Heart left ventricle (tissue), 16 donors: ENCODE results near the gene TNFRSF8. TPM values are rescaled to one million over a fixed set of nuclear protein-coding genes. Genes with fewer than 3 reads are reported as not detected.

Experiments
- ATAC-seq, 4 donors: fragments of 200-7000 bp; cut with Tn5 transposase; one replicate each; pipeline ENCODE4 v1.9.1; 2020 to 2022; ENCODE audit warnings: moderate library complexity in 4 of 4, mild to moderate bottlenecking in 3 of 4, moderate number of reproducible peaks in 1 of 4
- DNase-seq, 5 donors: peaks; one replicate each; pipeline ENCODE4 v3.0.0-alpha.2; 2020
- H3K27ac ChIP-seq, 12 donors: fragments of 200-600 bp; sonication (generic) in 4 of 12; one replicate each; pipeline versions ENCODE4 v1.5.0 to v1.8.0; 2016 to 2022; ENCODE audit warnings: mild to moderate bottlenecking in 2 of 12
- H3K27me3 ChIP-seq, 9 donors: fragments of 200-600 bp; sonication (generic) in 2 of 9; one replicate each; pipeline versions ENCODE4 v1.5.1 to v1.8.0; 2016 to 2022; ENCODE audit warnings: mild to moderate bottlenecking in 3 of 9
- H3K36me3 ChIP-seq, 9 donors: fragments of 200-600 bp; sonication (generic) in 2 of 9; one replicate each; pipeline versions ENCODE4 v1.5.0 to v1.8.0; 2018 to 2022; ENCODE audit warnings: mild to moderate bottlenecking in 2 of 9
- H3K4me1 ChIP-seq, 12 donors: fragments of 200-600 bp; sonication (generic) in 4 of 12; one replicate each; pipeline versions ENCODE4 v1.5.0 to v1.8.0; 2016 to 2022; ENCODE audit warnings: mild to moderate bottlenecking in 3 of 12
- H3K4me3 ChIP-seq, 12 donors: fragments of 200-600 bp; sonication (generic) in 4 of 12; one replicate each; pipeline versions ENCODE4 v1.5.0 to v1.8.0; 2017 to 2022; ENCODE audit warnings: mild to moderate bottlenecking in 9 of 12, moderate library complexity in 4 of 12
- H3K9me3 ChIP-seq, 12 donors: fragments of 200-600 bp; sonication (generic) in 4 of 12; one replicate each; pipeline versions ENCODE4 v1.5.0 to v1.8.0; 2016 to 2022; ENCODE audit warnings: mild to moderate bottlenecking in 1 of 12
- CTCF ChIP-seq, 12 donors: fragments of 200-600 bp; sonication (generic) in 4 of 12; IDR thresholded peaks; one replicate each; pipeline versions ENCODE4 v1.5.0 to v1.8.0; 2018 to 2022; ENCODE audit warnings: antibody characterized with exemption in 12 of 12, mild to moderate bottlenecking in 5 of 12
- POLR2A ChIP-seq, 2 donors: fragments of 450-650 bp; IDR thresholded peaks; one replicate each; pipeline ENCODE4 v1.6.1; 2017; ENCODE audit warnings: antibody characterized with exemption in 2 of 2, mild to moderate bottlenecking in 2 of 2, moderate library complexity in 2 of 2
- WGBS, 4 donors: extraction: QIAGEN DNeasy Blood & Tissue Kit in 2 of 4; methylation state at CpG; one replicate each; pipeline versions ENCODE4 v1.1.5 to v1.1.7; 2013 to 2018; 5-methylcytosine and 5-hydroxymethylcytosine counted together
- intact Hi-C, 10 donors: fragments of 100-400 bp; cut with DNase I; formaldehyde crosslinking; loops; one replicate each; pipeline versions ENCODE4 v1.11.1 to v1.14.2; 2022
- polyA plus RNA-seq, 2 donors: library from polyadenylated mRNA; stranded (reverse); fragments of 200-250 nt; gene quantifications; one replicate each; pipeline ENCODE4 v1.2.3, GENCODE V29; 2013
- total RNA-seq, 9 donors: library from RNA; depleted of rRNA in 2 of 9; stranded (reverse); fragments of >200 nt in 2 of 9; fragmentation: NEBNext Ultra II Directional in 3 of 9; extraction: Animal tissue kit (Norgen Biotek cat#: 25700) in 3 of 9; gene quantifications; one replicate each; pipeline versions ENCODE4 v1.1.0 to v1.2.4, GENCODE V29; 2016 to 2023
- donor health status: ischemic (EF 13 %, LVEDD 7.1; RV severe dilation, severe dysfunction).
- donor health status: healthy with polysubstance abuse.
- donor health status: DM: no; HTN: yes; CAD: no.
- donor health status: DM: no; HTN: no; CAD: no.
- donor health status: ischemic (EF 25% LVEDD 6.9; RV normal size, moderate dysfunction).
- donor health status: ischemic (EF 25% LVEDD 5.7; RV mildly dilated, moderate dysfunction).
- donor health status: healthy.
- donor health status: DM: yes; HTN: yes; CAD: no.
- donor health status: ischemic (EF 35%, LVEDD 5.7; RV mildly dilated, moderate dysfunction).
- donor health status: nonischemic (EF 11% LVEDD 7.7; RV severe dilation, severe dysfunction).
- donor health status: DM: yes; HTN: yes; CAD: no.
- donor health status: PGD.
- donor health status: ischemic (EF 29% LVEDD 5.4; RV normal size, mild dysfunction).
- donor health status: nonischemic (EF 23%, LVEDD 6.1; RV moderate dilation, normal function).

TNFRSF8 gene
- total and polyA plus RNA-seq, 11 donors = 0.51 to 4.5 (median 0.76) TPM

DNA sequence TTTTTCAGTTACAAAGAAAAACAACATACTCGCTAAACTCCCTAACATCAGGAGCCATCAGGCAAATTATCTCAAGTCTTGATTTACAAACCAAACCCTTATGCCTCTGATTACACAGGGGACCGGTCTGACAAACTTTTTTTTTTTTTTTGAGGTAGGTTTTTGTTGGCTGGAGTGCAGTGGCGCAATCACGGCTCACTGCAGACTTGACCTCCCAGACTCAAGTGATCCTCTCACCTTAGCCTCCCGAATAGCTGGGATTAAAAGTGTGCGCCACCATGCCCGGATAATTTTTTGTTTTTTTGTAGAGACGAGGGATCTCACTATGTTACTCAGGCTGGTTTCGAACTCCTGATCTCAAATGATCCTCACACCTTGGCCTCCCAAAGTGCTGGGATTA, 47.6 kb upstream of the TNFRSF8 start:
- DNase-seq (no peak), ATAC-seq (no peak)
- Histone ChIP-seq H3K27ac (no peak overlapping the region), H3K9me3 (no peaks in the 10 kb centered on the region), H3K36me3 (peaks cover 4 to 41% (median 30%) of the 10 kb centered on the region in 9 donors), H3K4me3 (no peak overlapping the region), H3K27me3 (no peaks in the 10 kb centered on the region), H3K4me1 (peaks cover 0 to 32% (median 17%) of the 10 kb centered on the region in 12 donors)
- no peak for TF ChIP-seq POLR2A (IDR thresholded peaks at IDR 0.05)
- TF ChIP-seq CTCF (IDR thresholded peaks at IDR 0.05) = no peak
- 88 to 98% (median 95%) methylated on average over 9 of the region's 9 CpGs for WGBS, 4 donors
- intact Hi-C loops = loop anchor here in 1 of 10 donors (5.0 kb wide), 1 partner anchor 33 kb away; the partner anchor contains the start of gene MFN2

GRCh38 chr1:12016182-12016581, 46.9 kb upstream of the TNFRSF8 start:
- H3K36me3 ChIP-seq = peaks cover 4 to 34% (median 23%) of the 10 kb centered on the region in 9 donors
- no peak overlapping the region for H3K4me3 ChIP-seq
- H3K27me3 ChIP-seq = no peaks in the 10 kb centered on the region
- no peak overlapping the region for H3K27ac ChIP-seq
- intact Hi-C loops = loop anchor here in 1 of 10 donors (5.0 kb wide), 1 partner anchor 34 kb away; the partner anchor contains the start of gene MFN2
- ATAC-seq (no peak), DNase-seq (no peak)
- peaks cover 0 to 33% (median 19%) of the 10 kb centered on the region in 12 donors for H3K4me1 ChIP-seq
- 82 to 98% (median 93%) methylated on average over 3 of the region's 3 CpGs for WGBS, 4 donors
- no peaks in the 10 kb centered on the region for H3K9me3 ChIP-seq
- TF ChIP-seq POLR2A (IDR thresholded peaks at IDR 0.05) (no peak), CTCF (IDR thresholded peaks at IDR 0.05) (no peak)

DNA sequence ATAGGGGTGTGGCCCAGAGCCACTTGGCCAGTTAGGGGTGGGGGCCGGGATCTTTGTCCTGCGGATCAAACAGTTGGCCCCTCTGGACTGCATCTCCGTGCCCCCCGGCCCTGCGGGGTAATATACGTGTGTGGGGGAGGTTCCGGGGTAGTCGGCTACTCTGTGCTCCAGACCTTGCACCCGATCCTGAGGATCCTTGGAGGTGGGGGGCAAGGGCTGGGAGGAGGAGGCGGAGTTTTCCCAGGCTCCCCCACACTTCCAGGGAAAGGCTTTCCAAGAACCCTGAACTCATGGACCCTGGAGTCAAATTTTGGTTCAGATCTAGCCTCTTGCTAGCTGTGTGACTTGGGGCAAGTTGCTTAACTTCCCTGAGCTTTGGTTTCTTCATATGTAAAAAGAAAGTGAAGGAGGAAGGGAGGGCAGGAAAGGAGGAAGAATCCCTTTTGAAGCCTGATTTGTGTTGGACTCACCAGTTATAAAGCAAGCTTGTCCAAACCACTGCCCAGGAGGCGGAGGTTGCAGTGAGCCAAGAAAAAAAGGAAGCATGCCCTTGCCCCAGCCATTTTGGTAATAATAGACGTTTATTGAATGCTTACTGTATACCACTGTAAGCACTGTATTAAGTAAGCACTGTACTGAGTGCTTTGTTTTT, 43.1 kb upstream of the TNFRSF8 start:
- ATAC-seq = peak in 2 of 4 donors; percentile 0 to 8
- Histone ChIP-seq H3K27ac (peak overlapping the region in 11 of 12 donors; percentile 67 to 88 (median 81)), H3K27me3 (no peaks in the 10 kb centered on the region), H3K9me3 (no peaks in the 10 kb centered on the region), H3K36me3 (peaks cover 0 to 36% (median 27%) of the 10 kb centered on the region in 9 donors), H3K4me3 (peak overlapping the region; percentile 74 to 98 (median 92)), H3K4me1 (peaks cover 0 to 12% (median 8%) of the 10 kb centered on the region in 12 donors)
- TF ChIP-seq CTCF (IDR thresholded peaks at IDR 0.05) (no peak), POLR2A (IDR thresholded peaks at IDR 0.05) (no peak)
- intact Hi-C loops = loop anchor here in 2 of 10 donors (1.0 to 5.0 kb wide), 2 partner anchors 38 to 111 kb away; partner anchors contain the start of gene MFN2 (in 1 of the 2)
- DNase-seq = peak in 1 of 5 donors; percentile 52
- 13 to 62% (median 16%) methylated on average over 2 to 12 of the region's 12 CpGs for WGBS, 4 donors

DNA sequence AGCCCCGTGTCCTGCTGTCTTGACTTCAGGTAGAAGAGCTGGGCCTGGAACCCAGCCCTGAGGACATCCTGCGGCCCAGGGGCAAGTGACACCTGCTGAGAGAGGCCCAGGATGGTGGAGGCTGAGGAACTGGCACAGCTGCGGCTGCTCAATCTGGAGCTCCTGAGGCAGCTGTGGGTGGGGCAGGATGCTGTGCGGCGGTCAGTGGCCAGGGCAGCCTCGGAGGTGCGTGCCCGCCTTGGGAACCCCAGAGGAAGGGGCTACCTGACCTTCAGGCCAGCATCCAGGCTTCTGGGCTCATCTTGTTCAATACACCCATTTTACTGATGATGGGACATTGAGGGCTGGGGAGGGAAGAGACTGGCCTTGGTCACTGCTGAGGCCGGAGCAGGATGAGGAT, 41.5 kb upstream of the TNFRSF8 start:
- intact Hi-C loops = no loop called here
- H3K36me3 ChIP-seq = peaks cover 0 to 52% (median 37%) of the 10 kb centered on the region in 9 donors
- TF ChIP-seq CTCF (IDR thresholded peaks at IDR 0.05) (no peak), POLR2A (IDR thresholded peaks at IDR 0.05) (no peak)

More for the DNA sequence above, 41.5 kb upstream of the TNFRSF8 start:
- DNase-seq (no peak), ATAC-seq (no peak)
- Histone ChIP-seq H3K4me3 (no peak overlapping the region), H3K9me3 (no peaks in the 10 kb centered on the region), H3K27me3 (no peaks in the 10 kb centered on the region), H3K27ac (no peak overlapping the region), H3K4me1 (peaks cover 0 to 12% (median 8%) of the 10 kb centered on the region in 12 donors)
- 86 to 97% (median 90%) methylated on average over 3 to 9 of the region's 9 CpGs for WGBS, 4 donors
